Lower lobe of right lung (tissue), 2 donors: ENCODE measurements around the gene GNAT1. TPM values are rescaled to one million over a fixed set of nuclear protein-coding genes. Genes with fewer than 3 reads are reported as not detected.
A peak's percentile ranks its signal among the peaks of the same experiment; 100 is the strongest.

ENCODE experiments used
- ATAC-seq, 2 donors: fragments of 200-7000 bp; cut with Tn5 transposase; one replicate each; pipeline ENCODE4 v1.9.1; 2020 to 2022; ENCODE audit warnings: mild to moderate bottlenecking in 2 of 2, moderate library complexity in 2 of 2
- DNase-seq: peaks from one replicate; pipeline ENCODE4 v3.0.0-alpha.2; 2020
- H3K27ac ChIP-seq: fragments of 200-600 bp; one replicate; pipeline ENCODE4 v1.8.0; 2022
- H3K27me3 ChIP-seq: fragments of 200-600 bp; one replicate; pipeline ENCODE4 v1.8.0; 2022; ENCODE audit warnings: low read depth
- H3K36me3 ChIP-seq: fragments of 200-600 bp; one replicate; pipeline ENCODE4 v1.8.0; 2022; ENCODE audit warnings: mild to moderate bottlenecking
- H3K4me1 ChIP-seq: fragments of 200-600 bp; one replicate; pipeline ENCODE4 v1.8.0; 2022
- H3K4me3 ChIP-seq: fragments of 200-600 bp; one replicate; pipeline ENCODE4 v1.8.0; 2022; ENCODE audit warnings: mild to moderate bottlenecking
- H3K9me3 ChIP-seq: fragments of 200-600 bp; one replicate; pipeline ENCODE4 v1.8.0; 2022
- intact Hi-C: fragments of 100-400 bp; cut with DNase I; formaldehyde crosslinking; loops from one replicate; pipeline ENCODE4 v1.11.0; 2022
- total RNA-seq: library from RNA; stranded (reverse); fragmentation: NEBNext Ultra II Directional; extraction: Animal tissue kit (Norgen Biotek cat#: 25700); gene quantifications from one replicate; pipeline ENCODE4 v1.2.1, GENCODE V29; 2021
- TF ChIP-seq, protein P1 (sequence below): fragments of 200-600 bp; IDR thresholded peaks from one replicate; pipeline ENCODE4 v1.8.0; 2022; ENCODE audit warnings: antibody characterized with exemption, mild to moderate bottlenecking
- donor health status: DM: no; HTN: yes; CAD: no; lungs with severe emphysema.

The GNAT1 gene
- total RNA-seq, 1 donor from 2014 or later = not detected

- peaks cover 12% of the 10 kb centered on the region for H3K27me3 ChIP-seq
- TF ChIP-seq, protein P1, sequence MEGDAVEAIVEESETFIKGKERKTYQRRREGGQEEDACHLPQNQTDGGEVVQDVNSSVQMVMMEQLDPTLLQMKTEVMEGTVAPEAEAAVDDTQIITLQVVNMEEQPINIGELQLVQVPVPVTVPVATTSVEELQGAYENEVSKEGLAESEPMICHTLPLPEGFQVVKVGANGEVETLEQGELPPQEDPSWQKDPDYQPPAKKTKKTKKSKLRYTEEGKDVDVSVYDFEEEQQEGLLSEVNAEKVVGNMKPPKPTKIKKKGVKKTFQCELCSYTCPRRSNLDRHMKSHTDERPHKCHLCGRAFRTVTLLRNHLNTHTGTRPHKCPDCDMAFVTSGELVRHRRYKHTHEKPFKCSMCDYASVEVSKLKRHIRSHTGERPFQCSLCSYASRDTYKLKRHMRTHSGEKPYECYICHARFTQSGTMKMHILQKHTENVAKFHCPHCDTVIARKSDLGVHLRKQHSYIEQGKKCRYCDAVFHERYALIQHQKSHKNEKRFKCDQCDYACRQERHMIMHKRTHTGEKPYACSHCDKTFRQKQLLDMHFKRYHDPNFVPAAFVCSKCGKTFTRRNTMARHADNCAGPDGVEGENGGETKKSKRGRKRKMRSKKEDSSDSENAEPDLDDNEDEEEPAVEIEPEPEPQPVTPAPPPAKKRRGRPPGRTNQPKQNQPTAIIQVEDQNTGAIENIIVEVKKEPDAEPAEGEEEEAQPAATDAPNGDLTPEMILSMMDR = no peak
- intact Hi-C loops = no loop called here
- peak; percentile 80 for DNase-seq
- peak within 1 kb of the TSS; percentile 63 for H3K4me3 ChIP-seq
- ATAC-seq = peak; percentile 90 to 92
- peaks cover 41% of the 10 kb centered on the region for H3K4me1 ChIP-seq
- H3K27ac ChIP-seq = peak within 1 kb of the TSS; percentile 72
- no peaks in the 10 kb centered on the region for H3K9me3 ChIP-seq
- H3K36me3 ChIP-seq = peaks cover under 1% of the 10 kb centered on the region
Observed at GRCh38 chr3:50154840-50155490, 36.4 kb upstream of the GNAT1 start, which contains the start of gene SEMA3F. TSS of gene SEMA3F (plus strand) at chr3:50155324. CDS start at chr3:50159623, 4,299 bp downstream.

- ATAC-seq (no peak), DNase-seq (no peak)
- H3K27ac ChIP-seq = peak overlapping the region; percentile 72
- H3K36me3 ChIP-seq = peaks cover 3% of the 10 kb centered on the region
- no peaks in the 10 kb centered on the region for H3K9me3 ChIP-seq
- TF ChIP-seq, protein P1 = no peak
- intact Hi-C loops = no loop called here
- H3K27me3 ChIP-seq = peaks cover 12% of the 10 kb centered on the region
- peak overlapping the region; percentile 63 for H3K4me3 ChIP-seq
- peaks cover 44% of the 10 kb centered on the region for H3K4me1 ChIP-seq
Observed at GRCh38 chr3:50155491-50155878, 35.9 kb upstream of the GNAT1 start.

- DNase-seq (no peak), ATAC-seq (no peak)
Observed at GRCh38 chr3:50155891-50156290, 35.5 kb upstream of the GNAT1 start.

GRCh38 chr3:50156549-50157493 is 34.6 kb upstream of the GNAT1 start:
- peak overlapping the region; percentile 76 for H3K27ac ChIP-seq
- H3K36me3 ChIP-seq = peaks cover 3% of the 10 kb centered on the region
- DNase-seq (no peak), ATAC-seq (no peak)
- no peaks in the 10 kb centered on the region for H3K9me3 ChIP-seq
- TF ChIP-seq, protein P1 = no peak
- peaks cover 56% of the 10 kb centered on the region for H3K4me1 ChIP-seq
- intact Hi-C loops = no loop called here
- H3K4me3 ChIP-seq = peak overlapping the region; percentile 63
- H3K27me3 ChIP-seq = peaks cover 12% of the 10 kb centered on the region

More at GRCh38 chr3:50155891-50156290, 35.5 kb upstream of the GNAT1 start:
- TF ChIP-seq, protein P1 = no peak
- Histone ChIP-seq H3K27ac (peak overlapping the region; percentile 72), H3K4me1 (peaks cover 47% of the 10 kb centered on the region), H3K4me3 (peak overlapping the region; percentile 63), H3K9me3 (no peaks in the 10 kb centered on the region), H3K27me3 (peaks cover 12% of the 10 kb centered on the region), H3K36me3 (peaks cover 3% of the 10 kb centered on the region)
- intact Hi-C loops = no loop called here

- peak overlapping the region; percentile 76 for H3K27ac ChIP-seq
Observed at GRCh38 chr3:50157827-50158529, 33.4 kb upstream of the GNAT1 start.

More at GRCh38 chr3:50157827-50158529, 33.4 kb upstream of the GNAT1 start:
- ATAC-seq (no peak), DNase-seq (no peak)
- no peaks in the 10 kb centered on the region for H3K9me3 ChIP-seq
- H3K4me3 ChIP-seq = no peak overlapping the region
- H3K27me3 ChIP-seq = peaks cover 12% of the 10 kb centered on the region
- TF ChIP-seq, protein P1 = no peak
- peaks cover 68% of the 10 kb centered on the region for H3K4me1 ChIP-seq
- H3K36me3 ChIP-seq = peaks cover 3% of the 10 kb centered on the region
- intact Hi-C loops = no loop called here
